GM23338 (cell line): ENCODE results near the gene HAP1. TPM values are rescaled to one million over a fixed set of nuclear protein-coding genes. Genes with fewer than 3 reads are reported as not detected.

Source experiments
- ATAC-seq: fragments of 200-7000 bp; cut with Tn5 transposase; 3 replicates; pipeline ENCODE4 v1.9.1; 2020
- DNase-seq: peaks from one replicate; pipeline ENCODE4 v3.0.0-alpha.2; 2015; ENCODE audit warnings: low spot score
- H2AFZ ChIP-seq: fragments of 200-600 bp; sonication (generic); 2 replicates; pipeline ENCODE4 v1.8.0; 2016; ENCODE audit warnings: antibody characterized with exemption, mild to moderate bottlenecking, moderate library complexity
- H3F3A ChIP-seq: fragments of 200-600 bp; sonication (generic); replicated peaks from 2 replicates; pipeline ENCODE4 v1.8.0; 2017; ENCODE audit warnings: antibody characterized with exemption, mixed run types, low read depth
- H3K27ac ChIP-seq: fragments of 200-600 bp; sonication (generic); 2 replicates; pipeline ENCODE4 v1.6.1; 2016; ENCODE audit warnings: low read depth
- H3K27me3 ChIP-seq: fragments of 200-600 bp; sonication (generic); 2 replicates; pipeline ENCODE4 v1.8.0; 2016; ENCODE audit warnings: mild to moderate bottlenecking, mixed run types, moderate library complexity; ENCODE audit not compliant: insufficient read depth
- H3K36me3 ChIP-seq: fragments of 200-600 bp; sonication (generic); 2 replicates; pipeline ENCODE4 v1.8.0; 2016; ENCODE audit warnings: mild to moderate bottlenecking; ENCODE audit not compliant: insufficient read depth
- H3K4me1 ChIP-seq: fragments of 200-600 bp; sonication (generic); 2 replicates; pipeline ENCODE4 v1.8.0; 2016; ENCODE audit warnings: mild to moderate bottlenecking, moderate library complexity; ENCODE audit not compliant: insufficient read depth
- H3K4me2 ChIP-seq: fragments of 200-600 bp; sonication (generic); 2 replicates; pipeline ENCODE4 v1.7.1; 2017; ENCODE audit warnings: mixed run types
- H3K4me3 ChIP-seq: fragments of 200-600 bp; sonication (generic); 2 replicates; pipeline ENCODE4 v1.6.1; 2016; ENCODE audit warnings: mixed run types
- H3K79me2 ChIP-seq: fragments of 200-600 bp; sonication (generic); replicated peaks from 2 replicates; pipeline ENCODE4 v1.8.0; 2017; ENCODE audit warnings: mild to moderate bottlenecking; ENCODE audit not compliant: insufficient read depth
- H3K9me2 ChIP-seq: fragments of 200-600 bp; sonication (generic); 2 replicates; pipeline ENCODE4 v1.8.0; 2017; ENCODE audit not compliant: insufficient read depth
- H4K20me1 ChIP-seq: fragments of 200-600 bp; sonication (generic); replicated peaks from 2 replicates; pipeline ENCODE4 v1.8.0; 2017; ENCODE audit warnings: mild to moderate bottlenecking; ENCODE audit not compliant: insufficient read depth
- H3K27ac Mint-ChIP-seq: 2 replicates; pipeline ENCODE4 v1.8.0; 2020; ENCODE audit warnings: inconsistent platforms, mild to moderate bottlenecking, moderate library complexity, mixed read lengths
- H3K27me3 Mint-ChIP-seq: 3 replicates; pipeline ENCODE4 v1.8.0; 2022; ENCODE audit warnings: low read depth, mild to moderate bottlenecking, moderate library complexity, mixed read lengths, inconsistent platforms; ENCODE audit not compliant: insufficient read depth, poor library complexity
- H3K36me3 Mint-ChIP-seq: 3 replicates; pipeline ENCODE4 v1.8.0; 2021; ENCODE audit warnings: low read depth, mild to moderate bottlenecking, inconsistent platforms, moderate library complexity, mixed read lengths
- H3K4me1 Mint-ChIP-seq: 3 replicates; pipeline ENCODE4 v1.8.0; 2020; ENCODE audit warnings: mild to moderate bottlenecking, inconsistent platforms, mixed read lengths
- H3K4me3 Mint-ChIP-seq: 3 replicates; pipeline ENCODE4 v1.8.0; 2021; ENCODE audit warnings: moderate library complexity, mild to moderate bottlenecking, inconsistent platforms, mixed read lengths
- H3K9me3 Mint-ChIP-seq: 3 replicates; pipeline ENCODE4 v1.8.0; 2020; ENCODE audit warnings: moderate library complexity, mild to moderate bottlenecking, inconsistent platforms, mixed read lengths
- CREB1 ChIP-seq: fragments of 250-450 bp; sonication (Bioruptor Pico); IDR thresholded peaks from 2 replicates; pipeline ENCODE4 v1.5.0; 2020; ENCODE audit warnings: low read depth, mild to moderate bottlenecking, moderate library complexity
- NANOG ChIP-seq: IDR thresholded peaks from 2 replicates; pipeline ENCODE4 v1.6.1; 2016; ENCODE audit warnings: antibody characterized with exemption, borderline replicate concordance
- POLR2AphosphoS5 ChIP-seq: IDR thresholded peaks from 2 replicates; pipeline ENCODE4 v1.6.1; 2016; ENCODE audit warnings: antibody characterized with exemption, low read depth
- STAT1 ChIP-seq: IDR thresholded peaks from one replicate; pipeline ENCODE4 v1.6.1; 2016; ENCODE audit warnings: antibody characterized with exemption; ENCODE audit not compliant: unreplicated experiment
- ZNF114 ChIP-seq: fragments of 250-450 bp; sonication (Bioruptor Pico); IDR thresholded peaks from 2 replicates; pipeline ENCODE4 v1.5.0; 2020; ENCODE audit warnings: mild to moderate bottlenecking, moderate library complexity
- ZNF331 ChIP-seq: fragments of 250-450 bp; sonication (Bioruptor Pico); IDR thresholded peaks from 2 replicates; pipeline ENCODE4 v1.5.0; 2020; ENCODE audit warnings: low read depth, mild to moderate bottlenecking, moderate library complexity
- polyA plus RNA-seq: library from polyadenylated mRNA; unstranded; fragments of >200 nt; fragmentation: Nextera tagmentation; extraction: Ambion mirVana; gene quantifications from 2 replicates; pipeline ENCODE4 v1.2.1, GENCODE V29; 2016
- total RNA-seq: library from RNA; depleted of rRNA; stranded (reverse); fragments of >200 nt; shearing (Covaris generic); gene quantifications from 2 replicates; pipeline ENCODE4 v1.2.3, GENCODE V29; 2014
- TF ChIP-seq, protein P1 (sequence below), 2 experiments: fragments of 200-600 bp in 1 of 2; sonication (generic) in 1 of 2; conservative IDR thresholded peaks; 2 replicates each; pipeline versions ENCODE4 v1.5.1 to v1.6.1; 2016 to 2017; ENCODE audit warnings: antibody characterized with exemption in 2 of 2, low read depth in 2 of 2, mild to moderate bottlenecking in 2 of 2, moderate library complexity in 1 of 2
- TF ChIP-seq, protein P2 (sequence below): IDR thresholded peaks from 2 replicates; pipeline ENCODE4 v1.6.1; 2016; ENCODE audit warnings: antibody characterized with exemption

The HAP1 gene
- total and polyA plus RNA-seq, 2 experiments from 2014 or later = 1.6 to 2.2 TPM

DNA sequence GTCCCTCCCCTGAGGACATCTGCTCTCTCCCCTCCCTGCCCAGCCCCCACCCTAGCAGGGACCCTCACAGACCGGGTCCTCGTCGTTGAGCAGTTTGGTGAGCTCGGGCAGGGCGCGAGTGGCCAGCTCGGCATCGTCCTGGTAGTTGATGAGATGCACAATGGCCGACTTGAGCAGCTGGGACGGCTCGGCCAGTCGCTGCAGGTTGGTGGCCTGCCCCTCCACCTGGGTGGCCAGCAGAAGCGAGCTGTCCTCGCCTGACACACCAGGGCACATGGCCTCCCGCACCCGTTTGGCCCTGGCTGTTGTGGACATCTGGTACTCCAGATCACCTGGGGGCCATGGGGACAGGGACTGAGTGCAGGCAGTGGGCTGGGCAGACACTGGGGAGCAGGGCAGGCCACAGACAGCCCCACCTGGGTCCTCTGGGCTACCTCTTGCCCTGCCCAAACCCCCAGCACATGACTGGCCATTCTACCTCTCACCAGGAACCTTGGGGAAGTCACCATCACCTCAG lies 35.0 kb upstream of the HAP1 start (continued):
- TF ChIP-seq, protein P1, sequence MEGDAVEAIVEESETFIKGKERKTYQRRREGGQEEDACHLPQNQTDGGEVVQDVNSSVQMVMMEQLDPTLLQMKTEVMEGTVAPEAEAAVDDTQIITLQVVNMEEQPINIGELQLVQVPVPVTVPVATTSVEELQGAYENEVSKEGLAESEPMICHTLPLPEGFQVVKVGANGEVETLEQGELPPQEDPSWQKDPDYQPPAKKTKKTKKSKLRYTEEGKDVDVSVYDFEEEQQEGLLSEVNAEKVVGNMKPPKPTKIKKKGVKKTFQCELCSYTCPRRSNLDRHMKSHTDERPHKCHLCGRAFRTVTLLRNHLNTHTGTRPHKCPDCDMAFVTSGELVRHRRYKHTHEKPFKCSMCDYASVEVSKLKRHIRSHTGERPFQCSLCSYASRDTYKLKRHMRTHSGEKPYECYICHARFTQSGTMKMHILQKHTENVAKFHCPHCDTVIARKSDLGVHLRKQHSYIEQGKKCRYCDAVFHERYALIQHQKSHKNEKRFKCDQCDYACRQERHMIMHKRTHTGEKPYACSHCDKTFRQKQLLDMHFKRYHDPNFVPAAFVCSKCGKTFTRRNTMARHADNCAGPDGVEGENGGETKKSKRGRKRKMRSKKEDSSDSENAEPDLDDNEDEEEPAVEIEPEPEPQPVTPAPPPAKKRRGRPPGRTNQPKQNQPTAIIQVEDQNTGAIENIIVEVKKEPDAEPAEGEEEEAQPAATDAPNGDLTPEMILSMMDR (conservative IDR thresholded peaks at IDR 0.05; ENCODE audit: low read depth in 2 of 2) = no peak
- TF ChIP-seq ZNF114 (CRISPR knock-in tag) (no peak), STAT1 (no peak), ZNF331 (CRISPR knock-in tag) (no peak)
- TF ChIP-seq, protein P2, sequence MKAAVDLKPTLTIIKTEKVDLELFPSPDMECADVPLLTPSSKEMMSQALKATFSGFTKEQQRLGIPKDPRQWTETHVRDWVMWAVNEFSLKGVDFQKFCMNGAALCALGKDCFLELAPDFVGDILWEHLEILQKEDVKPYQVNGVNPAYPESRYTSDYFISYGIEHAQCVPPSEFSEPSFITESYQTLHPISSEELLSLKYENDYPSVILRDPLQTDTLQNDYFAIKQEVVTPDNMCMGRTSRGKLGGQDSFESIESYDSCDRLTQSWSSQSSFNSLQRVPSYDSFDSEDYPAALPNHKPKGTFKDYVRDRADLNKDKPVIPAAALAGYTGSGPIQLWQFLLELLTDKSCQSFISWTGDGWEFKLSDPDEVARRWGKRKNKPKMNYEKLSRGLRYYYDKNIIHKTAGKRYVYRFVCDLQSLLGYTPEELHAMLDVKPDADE = no peak

DNA sequence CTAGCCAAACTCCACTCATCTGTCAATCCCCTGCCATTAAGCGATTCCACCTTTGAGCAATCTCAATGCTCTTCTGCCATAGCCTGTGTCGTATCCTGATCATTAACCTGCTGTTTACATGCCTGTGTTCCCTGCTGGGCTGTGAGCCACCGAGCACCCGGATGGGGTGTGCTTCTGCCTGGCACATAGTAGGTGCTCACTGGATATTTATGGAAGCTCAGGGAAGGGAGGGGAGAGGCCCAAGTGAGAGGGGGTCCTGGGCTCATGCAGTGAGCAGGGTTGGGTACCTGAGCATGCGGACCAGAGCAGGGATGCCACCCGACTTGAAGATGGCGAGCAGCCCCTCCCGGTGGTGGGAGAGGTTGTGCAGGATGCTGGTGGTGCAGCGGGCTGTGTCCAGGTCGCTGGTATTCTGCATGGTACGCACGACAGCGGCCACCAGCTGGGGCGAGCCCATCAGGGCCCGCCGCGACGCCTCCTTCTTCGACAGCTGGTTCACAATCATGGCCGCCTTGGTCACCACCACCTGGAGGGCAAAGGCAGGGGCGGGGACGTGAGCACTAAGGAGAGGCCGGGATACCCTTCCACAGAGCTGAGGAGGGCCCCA lies 34.3 kb upstream of the HAP1 start:
- H3K27me3 Mint-ChIP-seq = peaks cover 7% of the 10 kb centered on the region
- DNase-seq (no peak), ATAC-seq (no peak)
- H3K4me2 ChIP-seq = no peak overlapping the region
- 0 out of 2 replicates have a peak, but pooled peaks cover 9% of the 10 kb centered on the region for H3F3A ChIP-seq
- H2AFZ ChIP-seq = no peak overlapping the region
- no peaks in the 10 kb centered on the region for H3K27me3 ChIP-seq
- peaks cover 6% of the 10 kb centered on the region; the same call in 1 of the 2 replicates for H3K79me2 ChIP-seq
- no peak overlapping the region for H3K4me3 Mint-ChIP-seq
- H3K4me3 ChIP-seq = no peak overlapping the region
- H3K36me3 ChIP-seq = peaks cover 18% of the 10 kb centered on the region
- no peak overlapping the region for H3K27ac ChIP-seq
- H3K36me3 Mint-ChIP-seq = peaks cover 76% of the 10 kb centered on the region
- H3K27ac Mint-ChIP-seq = no peak overlapping the region
- H4K20me1 ChIP-seq = no peaks in the 10 kb centered on the region
- H3K9me2 ChIP-seq = no peaks in the 10 kb centered on the region
- TF ChIP-seq NANOG = no peak
- TF ChIP-seq, protein P1 (conservative IDR thresholded peaks at IDR 0.05; ENCODE audit: low read depth in 2 of 2) = peak in 1 of 2 experiments; percentile 28; a peak in 1 of 4 replicates
- TF ChIP-seq POLR2AphosphoS5 = no peak
- no peak for TF ChIP-seq CREB1 (CRISPR knock-in tag)
- TF ChIP-seq, protein P2 = no peak
- no peak for TF ChIP-seq ZNF331 (CRISPR knock-in tag)
- peaks cover 22% of the 10 kb centered on the region for H3K4me1 ChIP-seq
- H3K9me3 Mint-ChIP-seq = no peaks in the 10 kb centered on the region
- peaks cover 23% of the 10 kb centered on the region for H3K4me1 Mint-ChIP-seq
